ENCODE measurements around the gene FBXW10.
"Not testable (repeated sequence)": the region's sequence is repeated elsewhere in the genome, so short reads cannot be mapped to it uniquely, and the experiment has no call there.

FBXW10 gene, protein sequence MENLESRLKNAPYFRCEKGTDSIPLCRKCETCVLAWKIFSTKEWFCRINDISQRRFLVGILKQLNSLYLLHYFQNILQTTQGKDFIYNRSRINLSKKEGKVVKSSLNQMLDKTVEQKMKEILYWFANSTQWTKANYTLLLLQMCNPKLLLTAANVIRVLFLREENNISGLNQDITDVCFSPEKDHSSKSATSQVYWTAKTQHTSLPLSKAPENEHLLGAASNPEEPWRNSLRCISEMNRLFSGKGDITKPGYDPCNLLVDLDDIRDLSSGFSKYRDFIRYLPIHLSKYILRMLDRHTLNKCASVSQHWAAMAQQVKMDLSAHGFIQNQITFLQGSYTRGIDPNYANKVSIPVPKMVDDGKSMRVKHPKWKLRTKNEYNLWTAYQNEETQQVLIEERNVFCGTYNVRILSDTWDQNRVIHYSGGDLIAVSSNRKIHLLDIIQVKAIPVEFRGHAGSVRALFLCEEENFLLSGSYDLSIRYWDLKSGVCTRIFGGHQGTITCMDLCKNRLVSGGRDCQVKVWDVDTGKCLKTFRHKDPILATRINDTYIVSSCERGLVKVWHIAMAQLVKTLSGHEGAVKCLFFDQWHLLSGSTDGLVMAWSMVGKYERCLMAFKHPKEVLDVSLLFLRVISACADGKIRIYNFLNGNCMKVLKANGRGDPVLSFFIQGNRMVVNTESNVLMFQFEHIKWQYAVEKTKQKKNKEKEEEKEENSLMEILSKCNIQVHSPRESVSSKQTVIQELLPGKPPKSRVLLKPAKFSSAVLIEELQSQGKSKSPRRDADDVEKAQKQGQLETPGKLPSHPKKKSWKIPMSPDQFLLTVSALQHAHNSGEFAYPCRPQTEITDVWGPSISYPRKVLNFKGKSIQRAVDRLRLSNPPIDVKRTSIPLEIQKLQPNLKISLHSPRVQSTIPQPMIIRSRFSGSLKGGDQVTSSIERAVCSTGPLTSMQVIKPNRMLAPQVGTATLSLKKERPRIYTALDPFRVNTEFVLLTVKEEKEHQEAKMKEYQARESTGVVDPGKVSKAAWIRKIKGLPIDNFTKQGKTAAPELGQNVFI

GRCh38 chr17:18743699-18744421 is at the start of gene FBXW10:
TSS of gene FBXW10 (plus strand) at chr17:18744054. CDS start at chr17:18744245, 191 bp downstream.
- not testable (repeated sequence) for H3K9me3 Mint-ChIP-seq, H3K36me3 Mint-ChIP-seq, H3K4me1 Mint-ChIP-seq, H3K4me3 Mint-ChIP-seq, H3K27me3 Mint-ChIP-seq, H3K27ac Mint-ChIP-seq, ATAC-seq

GRCh38 chr17:18695143-18695542 is 48.7 kb upstream of the FBXW10 start:
- not testable (repeated sequence) for H3K36me3 Mint-ChIP-seq, H3K9me3 Mint-ChIP-seq, ATAC-seq, H3K27me3 Mint-ChIP-seq, H3K27ac Mint-ChIP-seq, H3K4me3 Mint-ChIP-seq
- H3K4me1 Mint-ChIP-seq = peaks cover 18% of the 10 kb centered on the region

GRCh38 chr17:18698473-18699103 is 45.3 kb upstream of the FBXW10 start:
- not testable (repeated sequence) for H3K27me3 Mint-ChIP-seq, ATAC-seq, H3K36me3 Mint-ChIP-seq, H3K9me3 Mint-ChIP-seq
- Mint-ChIP-seq H3K27ac (peak overlapping the region; percentile 87), H3K4me3 (peak overlapping the region; percentile 92), H3K4me1 (peaks cover 18% of the 10 kb centered on the region)

- not testable (repeated sequence) for H3K36me3 Mint-ChIP-seq, H3K4me1 Mint-ChIP-seq, H3K4me3 Mint-ChIP-seq, H3K27ac Mint-ChIP-seq, H3K9me3 Mint-ChIP-seq, ATAC-seq, H3K27me3 Mint-ChIP-seq
Observed at GRCh38 chr17:18705955-18706354, 37.9 kb upstream of the FBXW10 start.

GRCh38 chr17:18708215-18708614 is 35.6 kb upstream of the FBXW10 start:
- not testable (repeated sequence) for ATAC-seq, H3K4me3 Mint-ChIP-seq, H3K27ac Mint-ChIP-seq, H3K27me3 Mint-ChIP-seq, H3K9me3 Mint-ChIP-seq, H3K36me3 Mint-ChIP-seq, H3K4me1 Mint-ChIP-seq

DNA sequence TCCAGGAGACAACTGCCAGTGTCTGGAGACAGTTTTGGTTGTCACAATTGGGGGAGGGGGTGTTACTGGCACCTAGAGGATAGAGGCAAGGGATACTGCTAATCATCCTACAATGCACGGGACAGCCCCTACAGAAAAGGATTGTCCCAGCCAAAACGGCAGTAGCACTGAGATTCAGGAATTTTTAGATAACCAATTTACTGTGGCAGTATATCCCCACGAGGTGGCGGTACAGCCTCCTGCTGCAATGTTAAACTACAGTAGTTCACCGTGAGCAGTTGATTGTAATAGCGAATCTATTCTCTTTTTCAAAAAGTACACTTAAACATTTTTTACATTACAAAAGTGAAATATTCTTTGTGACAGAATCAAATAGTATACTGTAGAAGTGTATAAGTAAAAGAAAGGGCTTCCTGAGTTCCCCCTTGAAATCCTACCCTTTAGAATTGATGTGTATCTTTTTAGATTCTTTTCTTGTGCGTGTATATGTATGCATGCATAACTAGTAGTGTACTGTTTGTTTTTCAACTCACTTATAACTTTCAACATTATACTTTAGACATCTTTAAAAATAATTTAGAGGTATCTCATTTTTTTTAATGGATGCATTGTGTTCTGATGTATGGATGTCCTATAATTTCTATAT is 31.4 kb upstream of the FBXW10 start:
- H3K27me3 Mint-ChIP-seq, H3K4me3 Mint-ChIP-seq: not testable (repeated sequence)
- peak; percentile 48 for ATAC-seq

GRCh38 chr17:18718643-18719427 is 25.0 kb upstream of the FBXW10 start:
- ATAC-seq, H3K36me3 Mint-ChIP-seq, H3K4me3 Mint-ChIP-seq, H3K9me3 Mint-ChIP-seq, H3K27me3 Mint-ChIP-seq, H3K4me1 Mint-ChIP-seq, H3K27ac Mint-ChIP-seq: not testable (repeated sequence)

More for the DNA sequence above, 31.4 kb upstream of the FBXW10 start:
- H3K27ac Mint-ChIP-seq, H3K36me3 Mint-ChIP-seq, H3K9me3 Mint-ChIP-seq, H3K4me1 Mint-ChIP-seq: not testable (repeated sequence)

DNA sequence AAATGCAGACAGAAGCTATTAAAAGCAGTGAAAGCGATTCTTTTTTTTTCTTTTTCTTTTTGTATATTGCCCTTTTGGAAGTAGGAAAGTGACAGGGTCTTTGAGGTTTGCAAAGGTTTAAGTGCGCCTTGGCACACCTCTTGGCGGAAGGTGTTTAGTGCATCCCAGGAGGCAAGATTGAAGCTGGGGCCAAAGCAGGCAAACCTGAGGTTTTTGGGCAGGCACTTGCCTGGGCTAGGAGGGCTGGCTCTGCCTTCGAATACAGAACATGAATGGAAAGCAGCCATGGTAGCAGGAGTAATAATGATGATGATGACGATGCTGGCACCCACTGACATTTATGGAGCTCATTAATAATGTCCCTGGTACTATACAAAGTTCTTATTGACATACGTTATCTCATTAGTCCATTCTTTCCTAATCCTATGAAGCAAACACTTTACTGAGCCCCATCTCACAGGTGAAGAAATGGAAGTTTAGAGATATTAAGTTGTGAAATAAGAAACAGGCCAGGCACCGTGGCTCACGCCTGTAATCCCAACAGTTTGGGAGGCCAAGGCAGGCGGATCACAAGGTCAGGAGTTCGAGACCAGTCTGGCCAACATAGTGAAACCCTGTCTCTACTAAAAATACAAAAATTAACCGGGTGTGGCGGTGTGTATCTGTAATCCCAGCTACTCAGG is 24.3 kb upstream of the FBXW10 start:
- H3K9me3 Mint-ChIP-seq, H3K4me1 Mint-ChIP-seq, ATAC-seq, H3K27ac Mint-ChIP-seq, H3K27me3 Mint-ChIP-seq, H3K4me3 Mint-ChIP-seq, H3K36me3 Mint-ChIP-seq: not testable (repeated sequence)

- H3K4me3 Mint-ChIP-seq, ATAC-seq, H3K9me3 Mint-ChIP-seq, H3K4me1 Mint-ChIP-seq, H3K27me3 Mint-ChIP-seq, H3K27ac Mint-ChIP-seq, H3K36me3 Mint-ChIP-seq: not testable (repeated sequence)
Observed at GRCh38 chr17:18721775-18722547, 21.9 kb upstream of the FBXW10 start.

DNA sequence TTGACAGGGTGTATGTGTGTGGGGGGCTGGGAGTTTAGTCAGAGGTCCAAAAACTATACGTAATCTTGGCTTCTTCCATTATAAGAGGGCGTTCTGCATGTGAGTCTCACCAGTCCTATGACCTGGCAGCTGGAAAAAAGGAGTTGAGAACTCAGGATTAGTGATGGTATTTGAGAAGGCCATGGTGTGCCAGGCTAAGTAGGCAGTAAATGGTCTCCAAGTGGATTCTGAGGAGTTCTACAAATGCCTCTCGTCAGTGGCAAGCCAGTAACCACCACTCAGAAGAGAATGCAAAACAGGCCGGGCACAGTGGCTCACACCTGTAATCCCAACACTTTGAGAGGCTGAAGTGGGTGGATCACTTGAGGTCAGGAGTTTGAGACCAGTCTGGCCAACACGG is 21.2 kb upstream of the FBXW10 start:
- not testable (repeated sequence) for H3K4me3 Mint-ChIP-seq, H3K9me3 Mint-ChIP-seq, ATAC-seq, H3K4me1 Mint-ChIP-seq, H3K27me3 Mint-ChIP-seq, H3K36me3 Mint-ChIP-seq, H3K27ac Mint-ChIP-seq

GRCh38 chr17:18723509-18723908 is 20.3 kb upstream of the FBXW10 start:
- not testable (repeated sequence) for H3K27ac Mint-ChIP-seq, H3K4me1 Mint-ChIP-seq, H3K4me3 Mint-ChIP-seq, ATAC-seq, H3K36me3 Mint-ChIP-seq, H3K9me3 Mint-ChIP-seq, H3K27me3 Mint-ChIP-seq

DNA sequence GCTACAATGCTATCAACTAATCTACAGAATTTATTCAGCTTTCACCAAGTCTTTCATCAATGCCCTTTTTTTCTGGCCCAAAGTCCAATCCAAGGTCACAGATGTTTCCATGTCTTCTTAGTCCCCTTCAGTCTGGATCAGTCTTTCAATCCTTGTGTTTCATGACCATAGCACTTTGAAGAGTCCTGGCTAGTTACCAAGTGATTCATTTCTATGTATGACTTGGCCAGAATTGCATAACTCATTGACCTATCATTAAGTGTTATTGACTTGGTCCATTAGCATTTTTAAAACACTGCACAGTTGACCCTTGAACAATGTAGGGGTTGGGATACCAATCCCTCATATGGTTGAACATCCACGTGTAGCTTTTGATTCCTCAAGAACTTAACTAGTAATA is 11.4 kb upstream of the FBXW10 start:
- not testable (repeated sequence) for ATAC-seq, H3K4me1 Mint-ChIP-seq, H3K27me3 Mint-ChIP-seq

DNA sequence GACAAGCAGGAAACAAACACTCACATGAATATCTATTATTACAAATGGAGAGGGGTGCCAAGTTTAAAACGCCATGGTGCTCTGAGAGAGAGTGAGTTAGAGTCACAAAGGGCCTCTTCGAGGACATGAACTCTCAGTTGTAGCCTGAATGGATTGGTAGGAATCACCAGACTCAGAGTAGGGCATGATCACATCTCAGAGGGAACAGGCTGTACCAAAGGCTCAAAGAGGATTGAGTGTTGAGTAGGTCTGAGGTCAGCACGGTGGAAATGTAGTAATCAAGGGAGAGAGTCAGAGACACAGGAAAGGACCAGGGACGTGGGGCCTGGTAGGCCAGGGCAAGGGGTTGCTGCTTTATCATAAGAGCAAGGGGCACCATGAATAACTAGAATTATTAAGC is 10.5 kb upstream of the FBXW10 start:
- H3K9me3 Mint-ChIP-seq, ATAC-seq, H3K27ac Mint-ChIP-seq, H3K36me3 Mint-ChIP-seq, H3K4me3 Mint-ChIP-seq, H3K4me1 Mint-ChIP-seq, H3K27me3 Mint-ChIP-seq: not testable (repeated sequence)

More for the DNA sequence above, 11.4 kb upstream of the FBXW10 start:
- H3K36me3 Mint-ChIP-seq, H3K4me3 Mint-ChIP-seq, H3K9me3 Mint-ChIP-seq, H3K27ac Mint-ChIP-seq: not testable (repeated sequence)

Measured in stimulated activated memory B cell treated with anti-CD40 and anti-IgM and Interleukin-4, amounts not matched to agents 10 μg/mL and 1 μg/mL and 100 μg/mL, for 72 hours (primary cell).